Measurements from ENCODE around the gene VPS13C.
A peak's percentile ranks its signal among the peaks of the same experiment; 100 is the strongest.

VPS13C gene

GRCh38 chr15:62046078-62046743, 14.0 kb downstream of the VPS13C start:
- TF ChIP-seq CTCF (IDR thresholded peaks at IDR 0.05; ENCODE audit: extremely low read depth, missing control alignments) = no peak

GRCh38 chr15:62035256-62035924, 24.9 kb downstream of the VPS13C start:
- DNase-seq (ENCODE audit: low spot score) = no peak
- no peak for TF ChIP-seq CTCF (IDR thresholded peaks at IDR 0.05; ENCODE audit: extremely low read depth, missing control alignments)

More at GRCh38 chr15:62046078-62046743, 14.0 kb downstream of the VPS13C start:
- DNase-seq (ENCODE audit: low spot score) = peak; percentile 37

- no peak for DNase-seq (ENCODE audit: low spot score)
- TF ChIP-seq CTCF (IDR thresholded peaks at IDR 0.05; ENCODE audit: extremely low read depth, missing control alignments) = no peak
These were observed 32.3 kb downstream of the VPS13C start for GRCh38 chr15:62027916-62028315.

- DNase-seq (ENCODE audit: low spot score) = no peak
- no peak for TF ChIP-seq CTCF (IDR thresholded peaks at IDR 0.05; ENCODE audit: extremely low read depth, missing control alignments)
These were observed 33.0 kb downstream of the VPS13C start for GRCh38 chr15:62027263-62027565.

- peak; percentile 10 for DNase-seq (ENCODE audit: low spot score)
These were observed 33.6 kb downstream of the VPS13C start for GRCh38 chr15:62026487-62027262.

GRCh38 chr15:62021991-62022600, 38.2 kb downstream of the VPS13C start:
- DNase-seq (ENCODE audit: low spot score) = no peak
- TF ChIP-seq CTCF (IDR thresholded peaks at IDR 0.05; ENCODE audit: extremely low read depth, missing control alignments) = no peak

More at GRCh38 chr15:62026487-62027262, 33.6 kb downstream of the VPS13C start:
- TF ChIP-seq CTCF (IDR thresholded peaks at IDR 0.05; ENCODE audit: extremely low read depth, missing control alignments) = no peak
